ENCODE measurements around the gene ST8SIA6. TPM values are rescaled to one million over a fixed set of nuclear protein-coding genes. Genes with fewer than 3 reads are reported as not detected.

ST8SIA6 gene
- total and polyA plus RNA-seq, 10 of the 15 experiments (the other 5 are each of a cell fraction or from before 2014, with no cell fraction given): 0.22 TPM; not detected in 9

GRCh38 chr10:17427666-17428350, 26.6 kb downstream of the ST8SIA6 start:
- Histone ChIP-seq H3K4me2 (ENCODE audit: control insufficient read depth, insufficient read depth) (no peak overlapping the region), H3K9me3 (replicated peaks; ENCODE audit: control insufficient read depth, insufficient read depth, low read length) (no peaks in the 10 kb centered on the region), H3K79me2 (ENCODE audit: control insufficient read depth, insufficient read depth, low read length) (no peaks in the 10 kb centered on the region), H3K27me3 (replicated peaks in 1 of 2; ENCODE audit: control insufficient read depth in 2 of 2, insufficient read depth in 2 of 2, low read length in 1 of 2) (peaks cover 0 to 5% of the 10 kb centered on the region in 2 experiments; a peak in 2 of 4 replicates), H3K36me3 (ENCODE audit: control insufficient read depth in 2 of 2, insufficient read depth in 2 of 2, low read length in 1 of 2) (no peaks in the 10 kb centered on the region), H3K4me1 (ENCODE audit: control insufficient read depth, insufficient read depth, low read length) (peaks cover 12% of the 10 kb centered on the region; the same call in 1 of the 2 replicates), H4K20me1 (ENCODE audit: control insufficient read depth, insufficient read depth) (no peaks in the 10 kb centered on the region), H3K27ac (ENCODE audit: control insufficient read depth, insufficient read depth) (no peak overlapping the region), H2AFZ (ENCODE audit: control insufficient read depth, low read depth, low read length) (no peak overlapping the region), H3K9ac (ENCODE audit: control insufficient read depth, insufficient read depth, low read length) (no peak overlapping the region), H3K4me3 (no peak overlapping the region)
- in situ Hi-C loops (cut with MboI) (no loop called here), intact Hi-C loops (cut with micrococcal nuclease; ENCODE audit: unreplicated experiment) (no loop called here)
- SMC1A ChIA-PET (ENCODE audit: uncharacterized antibody, unreplicated experiment): interaction anchor here (1.0 kb wide), 1 partner anchor 11 kb away, joined by 5 read pairs; no protein-coding TSS in a partner anchor
- FAIRE-seq: no peak
- POLR2A ChIA-PET: no interaction called here
- WGBS (ENCODE audit: insufficient coverage, insufficient replicate concordance, low lambda C conversion rate, missing lambda C conversion rate): 25% methylated on average over 6 of the region's 6 CpGs
- RAD21 ChIA-PET (ENCODE audit: unreplicated experiment): interaction anchor here (1.2 kb wide), 1 partner anchor 48 kb away, joined by 3 read pairs; no protein-coding TSS in a partner anchor
- TF ChIP-seq JUNB (IDR thresholded peaks at IDR 0.05) (no peak), GABPA (IDR thresholded peaks at IDR 0.05; ENCODE audit: low read depth) (no peak), MTA2 (IDR thresholded peaks at IDR 0.05; ENCODE audit: low read depth) (no peak), KAT2A (conservative IDR thresholded peaks at IDR 0.05; ENCODE audit: control insufficient read depth, low read depth, low read length) (no peak), IKZF2 (IDR thresholded peaks at IDR 0.05) (no peak), SPI1 (IDR thresholded peaks at IDR 0.05; ENCODE audit: borderline replicate concordance, insufficient read depth, low read depth, low read length) (no peak), EGR1 (IDR thresholded peaks at IDR 0.05; ENCODE audit: borderline replicate concordance in 1 of 2, low read depth in 2 of 2, low read length in 2 of 2) (no peak), PAX5 (IDR thresholded peaks at IDR 0.05; ENCODE audit: borderline replicate concordance, low read depth, low read length) (no peak), SMAD5 (IDR thresholded peaks at IDR 0.05; ENCODE audit: low read depth) (no peak), ZNF384 (IDR thresholded peaks at IDR 0.05; ENCODE audit: borderline replicate concordance, low read depth, low read length) (no peak), POLR2AphosphoS2 (IDR thresholded peaks at IDR 0.05; ENCODE audit: low read depth, low read length) (no peak), NFIC (IDR thresholded peaks at IDR 0.05; ENCODE audit: low read depth, low read length) (no peak), MLLT1 (IDR thresholded peaks at IDR 0.05) (no peak), ATF2 (IDR thresholded peaks at IDR 0.05; ENCODE audit: low read length) (no peak)
- CTCF ChIA-PET: interaction anchor here (1.2 kb wide), 1 partner anchor 19 kb away, joined by 3 read pairs; no protein-coding TSS in a partner anchor
- no peak for DNase-seq (ENCODE audit: low read depth, low spot score)
- no TSS peak for BruUV-seq (replicated peaks)
- no peak for ATAC-seq

Data from GM12878 (cell line).